ENCODE data around the gene PAK4.
"Not testable (repeated sequence)": the region's sequence is repeated elsewhere in the genome, so short reads cannot be mapped to it uniquely, and the experiment has no call there.

PAK4 gene

DNA sequence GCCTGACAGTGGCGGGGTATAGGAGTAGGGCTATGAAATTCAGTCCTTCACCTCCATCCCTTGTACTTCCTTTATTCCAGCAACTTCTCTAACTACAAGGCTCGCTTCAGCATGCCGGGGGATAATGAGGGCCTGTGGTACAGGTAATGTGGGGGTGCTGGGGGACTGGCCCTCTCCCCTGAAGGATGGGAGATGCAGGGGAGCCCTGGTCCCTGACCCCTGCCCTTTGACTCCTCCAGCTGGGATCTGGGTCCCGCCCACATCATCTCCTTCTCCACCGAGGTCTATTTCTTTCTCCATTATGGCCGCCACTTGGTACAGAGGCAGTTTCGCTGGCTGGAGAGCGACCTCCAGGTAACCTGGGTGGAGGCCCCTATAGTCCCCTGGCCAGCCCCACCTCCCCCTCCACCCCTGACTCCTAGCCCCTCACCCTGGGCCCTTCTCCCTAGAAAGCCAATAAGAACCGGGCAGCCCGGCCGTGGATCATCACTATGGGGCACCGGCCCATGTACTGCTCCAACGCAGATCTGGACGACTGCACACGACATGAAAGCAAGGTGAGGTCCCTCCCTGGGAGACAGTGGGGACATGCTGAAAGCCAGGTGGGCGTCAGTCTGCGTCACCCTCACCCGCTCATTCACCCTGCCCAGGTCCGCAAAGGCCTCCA, 25.0 kb upstream of the PAK4 start:
- no peak for DNase-seq

DNA sequence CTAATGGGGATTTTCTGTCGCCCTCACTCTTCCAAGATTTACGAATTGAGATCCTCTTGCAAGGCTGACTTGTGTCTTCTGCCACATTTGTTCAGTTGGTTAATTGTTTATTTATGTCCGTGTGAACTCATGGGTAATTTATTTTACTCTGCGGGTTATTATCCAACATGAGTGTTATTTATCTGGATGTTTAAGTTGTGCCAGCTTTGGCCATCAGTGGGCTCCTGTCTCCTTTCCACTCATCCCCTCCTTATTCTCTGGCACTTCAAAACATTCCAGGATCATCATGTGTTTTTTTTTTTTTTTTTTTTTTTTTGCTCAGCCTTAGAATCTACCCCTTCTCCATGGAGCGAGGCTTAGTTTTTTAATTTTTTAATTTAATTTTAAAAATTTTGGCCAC, 22.4 kb upstream of the PAK4 start:
- DNase-seq: no peak

DNA sequence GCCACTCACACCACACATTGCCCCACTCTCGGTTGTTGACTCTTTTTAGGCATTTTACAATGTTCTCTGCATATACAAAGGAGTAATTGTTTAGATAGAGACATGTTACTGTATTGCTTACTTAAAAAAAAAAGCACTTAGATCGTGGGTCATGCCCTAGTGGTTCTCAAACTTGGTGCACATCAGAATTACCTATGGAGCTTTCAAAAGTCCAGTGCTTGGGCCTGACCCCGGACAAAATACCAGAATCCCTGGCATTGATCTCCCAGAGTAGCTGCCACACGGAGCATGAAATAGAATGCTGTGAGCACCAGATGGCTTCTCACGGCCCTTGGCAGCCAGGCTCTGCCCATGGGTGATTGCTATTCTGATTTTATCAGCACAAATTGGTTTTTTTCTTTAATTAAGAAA, 21.4 kb upstream of the PAK4 start:
- DNase-seq: no peak

DNA sequence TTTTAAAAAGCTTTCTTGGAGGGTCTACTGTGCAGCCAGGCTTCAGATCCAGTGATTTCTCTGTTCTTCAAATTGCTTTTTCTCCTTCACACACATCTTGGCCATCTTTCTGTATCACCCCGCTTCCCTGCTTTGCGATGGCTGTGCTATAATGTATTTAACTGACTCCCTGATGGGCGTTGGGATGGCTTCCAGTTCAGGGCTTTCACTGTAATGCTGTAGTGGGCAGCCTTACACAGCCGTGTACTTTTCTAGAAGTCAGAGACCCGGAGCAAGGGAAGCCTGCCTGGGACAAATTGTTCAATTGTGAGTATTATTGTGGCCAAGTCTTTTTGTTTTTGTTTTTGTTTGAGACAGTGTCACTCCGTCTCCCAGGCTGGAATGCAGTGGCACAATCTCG, 19.4 kb upstream of the PAK4 start:
- no peak for DNase-seq

DNA sequence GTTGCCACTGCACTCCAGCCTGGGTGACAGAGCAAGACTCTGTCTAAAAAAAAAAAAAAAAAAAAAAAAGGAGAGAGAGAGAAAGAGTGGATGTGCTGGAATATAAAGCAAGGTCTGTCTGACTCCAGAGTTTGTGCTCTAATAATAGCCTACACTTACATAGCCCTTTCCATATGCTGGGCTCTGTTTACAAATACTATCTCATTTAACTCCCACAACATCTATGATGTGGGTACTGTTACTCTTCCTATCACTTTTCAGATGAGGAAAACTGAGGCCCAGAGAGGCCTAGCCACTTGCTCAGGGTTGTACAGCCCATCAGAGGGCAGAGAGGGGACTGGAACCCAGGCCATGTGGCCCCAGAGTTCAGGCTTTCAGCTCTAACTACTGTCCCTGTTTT, 15.9 kb upstream of the PAK4 start:
- DNase-seq: no peak

DNA sequence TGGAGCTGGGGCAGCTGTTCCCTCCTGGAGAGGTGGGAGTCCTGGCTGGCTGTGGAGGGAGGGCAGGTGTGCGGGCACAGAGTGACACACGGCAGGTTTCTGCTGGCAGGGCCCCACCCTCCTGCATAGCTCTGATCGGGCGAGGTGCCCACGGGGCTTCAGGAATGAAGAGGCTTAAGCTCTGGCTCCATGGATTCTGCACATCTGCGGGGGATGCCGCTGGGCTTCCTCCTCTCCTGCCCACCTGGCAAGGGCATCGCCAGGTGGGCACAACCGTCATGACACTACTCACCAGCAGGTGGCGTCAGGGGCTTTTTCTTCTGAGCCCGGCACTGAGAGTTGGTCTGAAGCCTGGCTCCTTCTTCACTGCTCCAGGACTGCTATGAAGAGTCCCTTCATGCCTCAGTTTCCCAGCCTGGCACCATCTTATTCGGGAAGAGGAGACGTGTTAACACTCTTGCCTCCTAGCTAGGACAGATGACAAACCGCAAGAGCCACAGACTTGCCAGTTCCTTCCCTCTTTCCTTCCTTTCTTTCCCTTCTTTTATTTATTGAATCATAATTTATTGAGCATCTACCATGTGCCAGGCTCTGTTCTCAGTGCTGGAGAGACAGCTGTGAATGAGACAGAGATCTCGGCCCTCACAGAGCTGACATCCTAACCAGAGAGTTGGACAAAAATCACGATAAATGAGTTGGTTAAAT, 15.2 kb upstream of the PAK4 start:
- DNase-seq: no peak

GRCh38 chr19:39111593-39112199, 13.9 kb upstream of the PAK4 start:
- no peak for DNase-seq

GRCh38 chr19:39112338-39112890, 13.2 kb upstream of the PAK4 start:
- DNase-seq: no peak

- no peak for DNase-seq
Observed at GRCh38 chr19:39113199-39113598, 12.4 kb upstream of the PAK4 start.

- DNase-seq: no peak
Observed at GRCh38 chr19:39115105-39115847, 10.3 kb upstream of the PAK4 start.

DNA sequence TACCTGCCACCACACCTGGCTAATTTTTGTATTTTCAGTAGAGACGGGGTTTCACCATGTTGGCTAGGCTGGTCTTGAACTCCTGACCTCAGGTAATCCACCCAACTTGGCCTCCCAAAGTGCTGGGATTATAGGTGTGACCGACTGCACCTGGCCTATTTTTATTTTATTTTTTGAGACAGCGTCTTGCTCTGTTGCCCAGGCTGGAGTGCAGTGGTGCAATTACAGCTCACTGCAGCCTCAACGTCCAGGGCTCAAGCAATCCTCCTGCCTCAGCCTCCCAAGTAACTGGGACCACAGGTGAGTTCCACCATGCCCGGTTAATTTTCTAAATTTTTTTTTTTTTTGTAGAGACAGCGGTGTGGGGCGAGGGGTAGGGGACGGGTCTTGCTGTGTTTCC, 8.6 kb upstream of the PAK4 start:
- not testable (repeated sequence) for DNase-seq

GRCh38 chr19:39119830-39120229, 5.8 kb upstream of the PAK4 start:
- no peak for DNase-seq

- DNase-seq: no peak
Observed at GRCh38 chr19:39122934-39123731, 2.5 kb upstream of the PAK4 start.

GRCh38 chr19:39124136-39124764, 1.3 kb upstream of the PAK4 start:
- DNase-seq: no peak

DNA sequence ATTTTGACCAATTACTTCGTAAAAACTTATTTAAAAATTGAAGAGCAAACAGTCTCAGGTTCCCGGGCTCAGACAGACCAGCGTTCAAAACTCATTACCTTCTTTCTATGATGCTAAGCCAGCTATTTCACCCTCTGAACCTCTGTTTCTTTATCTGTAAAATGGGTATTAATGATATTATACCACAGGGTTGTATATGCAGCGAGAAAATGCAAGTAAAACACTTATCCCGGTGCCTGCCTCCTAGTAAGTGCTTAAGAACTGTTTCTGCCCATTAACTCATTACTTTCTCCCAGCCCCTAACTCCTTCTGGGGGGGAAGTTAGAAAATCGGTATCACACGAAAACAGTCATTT, 410 bp upstream of the PAK4 start:
- no peak for DNase-seq

DNA sequence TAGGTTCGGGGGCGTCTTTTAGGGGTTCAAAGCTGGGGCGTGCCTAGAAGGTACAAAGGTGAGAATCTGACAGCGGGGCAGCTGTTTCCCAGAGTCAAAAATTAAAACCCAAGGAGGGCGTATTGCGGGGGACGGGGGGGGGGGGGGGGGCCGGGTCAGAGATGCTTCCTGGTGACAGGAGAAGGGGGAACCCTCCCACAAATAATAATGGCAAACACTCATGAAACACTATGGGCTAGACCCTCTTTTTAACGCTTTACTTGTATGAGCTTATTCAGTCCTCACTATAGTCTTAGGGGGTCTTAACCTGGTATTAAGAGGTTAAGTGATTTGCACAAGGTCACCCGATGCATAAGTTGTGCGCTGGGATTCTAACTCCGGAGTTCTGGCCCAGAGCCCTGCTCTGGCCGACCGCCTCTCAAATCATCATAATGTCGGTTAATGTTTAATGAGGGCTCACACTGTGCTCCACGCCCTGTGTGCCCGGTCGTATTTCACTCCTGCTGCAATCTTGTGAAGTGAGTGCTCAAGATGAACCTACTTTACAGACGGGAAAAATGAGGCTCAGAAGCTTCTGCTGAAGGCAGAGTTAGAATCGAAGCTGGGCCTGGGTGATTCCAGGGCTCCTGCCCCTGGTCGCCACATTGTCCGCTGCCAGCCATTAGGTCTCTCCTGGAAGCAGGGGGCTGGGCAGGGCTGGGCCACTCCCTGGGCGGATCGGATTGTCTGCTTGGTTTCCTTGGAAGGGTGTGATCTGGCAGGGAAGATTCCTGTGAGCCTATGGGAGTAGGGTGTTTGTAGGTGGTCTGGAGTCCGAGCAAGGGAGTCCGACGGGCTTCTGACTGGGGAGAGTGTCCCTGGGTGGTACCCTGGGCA, 964 bp downstream of the PAK4 start:
- no peak for DNase-seq

GRCh38 chr19:39127812-39128515, 2.4 kb downstream of the PAK4 start:
- DNase-seq: no peak

DNA sequence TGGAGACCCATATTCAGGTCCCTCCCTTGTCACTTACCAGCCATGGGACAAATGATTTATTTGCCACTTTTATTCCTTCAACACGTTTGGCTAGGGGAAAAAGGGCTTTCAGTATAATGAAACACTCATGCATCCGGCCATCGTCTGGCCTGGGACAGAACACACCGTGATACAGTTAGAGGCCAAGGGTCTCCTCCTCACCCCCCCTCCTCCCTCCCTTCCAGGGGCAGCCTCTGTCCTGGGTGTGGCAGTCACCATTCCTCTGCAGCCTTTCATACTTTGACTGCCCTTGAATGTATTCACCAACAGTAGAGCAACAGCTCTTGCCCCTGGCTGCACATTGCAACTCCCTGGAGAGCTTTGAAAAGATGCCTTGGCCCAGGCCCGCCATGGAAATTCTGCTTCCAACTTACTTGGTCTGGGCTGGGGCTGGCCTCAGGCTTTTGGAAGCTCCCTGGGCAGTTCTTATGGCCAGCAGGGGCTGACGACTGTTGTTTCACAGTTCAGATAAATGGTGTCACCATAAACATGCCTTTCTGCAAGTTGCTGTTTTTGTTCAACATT, 3.0 kb downstream of the PAK4 start:
- DNase-seq: no peak

DNA sequence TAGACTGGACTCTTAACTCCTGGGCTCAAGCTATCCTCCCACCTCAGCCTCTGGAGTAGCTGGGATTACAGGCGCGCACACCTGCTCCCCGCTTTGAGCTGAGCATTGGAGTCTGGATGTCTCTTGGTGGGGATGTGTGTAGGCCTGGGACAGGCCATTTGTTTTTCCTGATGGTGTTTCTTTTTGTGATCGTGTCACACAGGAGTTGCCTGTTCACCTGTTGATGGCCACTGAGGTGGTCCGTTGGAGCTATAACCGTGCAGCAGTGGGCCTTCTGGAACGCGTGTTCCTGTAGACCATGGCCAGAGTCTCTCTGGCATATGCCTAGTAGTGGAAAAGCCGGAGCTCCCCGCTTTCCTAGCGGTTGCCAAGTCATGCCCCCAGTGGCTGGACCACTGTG, 3.5 kb downstream of the PAK4 start:
- no peak for DNase-seq
